H1 (cell line): ENCODE data around the gene LRRC43. TPM values are rescaled to one million over a fixed set of nuclear protein-coding genes. Genes with fewer than 3 reads are reported as not detected.

Source experiments
- ASH2L ChIP-seq: fragments of 200-600, 300-600 bp; sonication (generic); IDR thresholded peaks from one replicate; pipeline ENCODE4 v1.7.1; 2017; ENCODE audit warnings: low read length
- BCL11A ChIP-seq, 2 experiments: IDR thresholded peaks; one replicate each; pipeline ENCODE4 v1.6.1; 2011; ENCODE audit warnings: low read depth in 2 of 2, low read length in 2 of 2, mild to moderate bottlenecking in 2 of 2
- CHD7 ChIP-seq: fragments of 300-600 bp; sonication (generic); IDR thresholded peaks from 2 replicates; pipeline ENCODE4 v1.7.1; 2012; ENCODE audit warnings: low read length, moderate library complexity, mild to moderate bottlenecking, inconsistent platforms; ENCODE audit not compliant: insufficient replicate concordance
- FOSL1 ChIP-seq: IDR thresholded peaks from 2 replicates; pipeline ENCODE4 v1.6.1; 2011; ENCODE audit warnings: mild to moderate bottlenecking, low read depth, low read length, moderate library complexity; ENCODE audit not compliant: insufficient read depth
- GTF2F1 ChIP-seq: IDR thresholded peaks from 2 replicates; pipeline ENCODE4 v1.6.1; 2012; ENCODE audit warnings: low read depth, low read length, improper control_type of control experiment, borderline replicate concordance
- KDM4A ChIP-seq: IDR thresholded peaks from one replicate; pipeline ENCODE4 v1.7.1; 2012; ENCODE audit warnings: low read depth, mild to moderate bottlenecking, moderate library complexity, low read length, inconsistent platforms; ENCODE audit not compliant: severe bottlenecking
- PHF8 ChIP-seq: fragments of 200-600 bp; sonication (generic); conservative IDR thresholded peaks from 2 replicates; pipeline ENCODE4 v1.7.1; 2012; ENCODE audit warnings: low read depth, mild to moderate bottlenecking, inconsistent platforms, low read length, moderate library complexity
- SIRT6 ChIP-seq: IDR thresholded peaks from one replicate; pipeline ENCODE4 v1.7.1; 2012; ENCODE audit warnings: low read length, inconsistent platforms
- YY1 ChIP-seq: IDR thresholded peaks from 2 replicates; pipeline ENCODE4 v1.6.1; 2011; ENCODE audit warnings: low read depth, mild to moderate bottlenecking, low read length
- ZNF274 ChIP-seq: IDR thresholded peaks from 2 replicates; pipeline ENCODE4 v1.7.0; 2012; ENCODE audit warnings: low read length, borderline replicate concordance; ENCODE audit errors: extremely low read depth
- polyA plus RNA-seq, 7 experiments: library from polyadenylated mRNA; depleted of rRNA in 3 of 7; stranded (reverse) in 5 of 7; unstranded in 2 of 7; fragments of >200 nt in 5 of 7; fragments of 200-250 nt in 2 of 7; gene quantifications; 1 replicate in 5 of 7; 2 replicates in 1 of 7; 4 replicates in 1 of 7; pipeline versions ENCODE4 v1.2.1 to v1.2.3, GENCODE V29; 2011 to 2013; ENCODE audit warnings: missing spikeins in 2 of 7, mixed read lengths in 2 of 7
- total RNA-seq: library from RNA; stranded (reverse); fragmentation: NEBNext Ultra II Directional; extraction: Animal tissue kit (Norgen Biotek cat#: 25700); gene quantifications from 2 replicates; pipeline ENCODE4 v1.2.1, GENCODE V29; 2021

Gene LRRC43
- total and polyA plus RNA-seq, 2 of the 8 experiments (the other 6 are each of a cell fraction or from before 2014, with no cell fraction given), result 0.35 to 0.44 TPM

- TF ChIP-seq CHD7, result no peak
- TF ChIP-seq ASH2L, result peak; percentile 47
- no peak for TF ChIP-seq BCL11A (IDR thresholded peaks at IDR 0.05; ENCODE audit: low read depth in 2 of 2, low read length in 2 of 2)
- TF ChIP-seq ZNF274, result no peak
- peak; percentile 48; the same call in 1 of the 2 replicates for TF ChIP-seq PHF8
- no peak for TF ChIP-seq GTF2F1
- TF ChIP-seq FOSL1, result no peak
- TF ChIP-seq YY1, result no peak
- peak; percentile 93 for TF ChIP-seq KDM4A
- TF ChIP-seq SIRT6, result no peak
Observed at GRCh38 chr12:122203301-122204166, 20.6 kb downstream of the LRRC43 start, which contains the start of gene B3GNT4 (continued).
